HuH-7.5 (cell line): ENCODE results near the gene ARRDC1.
"Not testable (repeated sequence)": the region's sequence is repeated elsewhere in the genome, so short reads cannot be mapped to it uniquely, and the experiment has no call there.

Experiments used
- DNase-seq: peaks from one replicate; pipeline ENCODE4 v3.0.0; 2011; ENCODE audit warnings: low spot score

The ARRDC1 gene

GRCh38 chr9:137613738-137614523, 8.4 kb downstream of the ARRDC1 start:
- no peak for DNase-seq

DNA sequence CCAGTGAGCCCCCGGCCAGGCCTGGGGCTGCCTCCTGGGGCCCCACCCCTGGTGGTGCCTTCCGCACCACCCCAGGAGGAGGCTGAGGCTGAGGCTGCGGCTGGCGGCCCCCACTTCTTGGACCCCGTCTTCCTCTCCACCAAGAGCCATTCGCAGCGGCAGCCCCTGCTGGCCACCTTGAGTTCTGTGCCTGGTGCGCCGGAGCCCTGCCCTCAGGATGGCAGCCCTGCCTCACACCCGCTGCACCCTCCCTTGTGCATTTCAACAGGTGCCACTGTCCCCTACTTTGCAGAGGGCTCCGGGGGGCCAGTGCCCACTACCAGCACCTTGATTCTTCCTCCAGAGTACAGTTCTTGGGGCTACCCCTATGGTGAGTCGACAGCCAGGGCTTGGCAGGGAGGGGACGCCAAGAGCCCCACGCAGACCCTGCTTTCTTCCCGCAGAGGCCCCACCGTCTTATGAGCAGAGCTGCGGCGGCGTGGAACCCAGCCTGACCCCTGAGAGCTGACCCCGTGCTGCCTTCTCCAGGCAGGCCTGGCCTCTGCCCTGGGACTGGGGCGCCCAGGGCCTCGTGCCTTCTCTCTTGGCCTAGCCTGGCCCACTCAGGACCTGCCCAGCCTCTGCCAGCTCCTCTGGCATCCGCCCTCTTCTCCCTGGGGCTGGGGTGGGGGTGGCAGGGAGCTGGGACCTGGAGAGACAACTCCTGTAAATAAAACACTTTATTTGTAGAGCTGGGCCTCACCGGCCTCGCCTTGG, 9.3 kb downstream of the ARRDC1 start:
- DNase-seq, result no peak

- DNase-seq, result no peak
These were observed 9.9 kb downstream of the ARRDC1 start for GRCh38 chr9:137615387-137615871.

GRCh38 chr9:137618105-137619067, 12.9 kb downstream of the ARRDC1 start, which contains the start of gene EHMT1:
Gene EHMT1, plus strand, starts transcription at chr9:137619005. Its CDS starts 24 bp downstream, at chr9:137619029.
- DNase-seq, result peak; percentile 97

DNA sequence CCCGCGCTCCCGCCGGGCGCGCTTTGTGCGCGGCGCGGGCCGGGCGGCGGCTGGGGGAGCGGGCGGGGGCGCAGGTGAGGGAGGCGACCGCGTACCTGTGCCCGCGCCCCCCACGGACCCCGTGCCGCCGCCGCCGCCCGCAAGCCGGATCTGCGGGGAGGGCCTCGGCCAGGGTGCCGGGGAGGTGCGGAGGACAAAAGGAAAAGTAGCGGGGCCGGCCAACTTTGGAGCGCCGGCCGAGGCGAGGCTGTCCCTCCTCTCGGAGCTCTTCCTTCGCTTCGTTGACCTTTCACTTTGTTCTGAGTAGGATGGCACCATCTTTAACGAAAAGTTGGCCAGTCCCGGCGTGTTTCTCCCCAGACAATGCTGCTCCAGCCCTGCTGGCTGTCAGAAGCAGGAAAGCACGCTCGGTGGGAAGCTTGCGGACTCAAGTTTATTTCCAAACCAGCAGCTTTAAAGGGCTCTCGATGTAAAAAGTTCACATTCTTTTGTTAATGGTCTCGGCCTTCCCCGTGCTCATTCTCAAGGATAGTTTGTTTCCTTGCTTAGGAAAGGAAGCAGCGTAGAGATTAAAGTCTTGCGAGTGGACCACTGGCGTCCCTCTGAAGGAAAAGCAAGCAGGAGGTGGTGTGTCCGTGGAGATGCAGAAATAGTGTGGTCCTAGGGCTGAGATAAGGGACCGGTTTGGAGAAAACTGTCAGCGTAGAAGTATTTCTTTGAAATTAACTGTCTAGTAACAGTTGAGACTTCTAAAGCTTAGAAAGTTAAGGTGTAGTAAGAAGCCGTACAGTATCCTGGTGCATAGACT, 14.0 kb downstream of the ARRDC1 start:
- DNase-seq, result peak; percentile 71

DNA sequence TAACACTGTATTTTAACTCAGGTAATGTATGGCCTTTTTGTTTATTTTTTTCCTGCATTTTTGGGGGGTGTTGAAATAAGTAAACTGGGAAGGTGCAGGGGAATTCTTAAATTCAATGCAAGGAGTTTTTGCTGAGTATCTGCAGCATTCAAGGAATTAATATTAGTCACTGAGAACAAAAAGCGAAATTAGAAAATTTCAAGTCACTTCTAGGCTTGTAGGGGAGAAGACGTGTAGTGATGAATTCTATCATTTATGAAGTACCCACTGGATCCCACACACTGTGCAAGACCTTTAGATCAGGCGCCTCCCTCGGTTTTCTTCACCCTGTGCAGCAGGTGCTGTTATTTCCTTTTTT, 14.5 kb downstream of the ARRDC1 start:
- DNase-seq, result no peak

- DNase-seq, result no peak
These were observed 15.1 kb downstream of the ARRDC1 start for GRCh38 chr9:137620581-137620980.

DNA sequence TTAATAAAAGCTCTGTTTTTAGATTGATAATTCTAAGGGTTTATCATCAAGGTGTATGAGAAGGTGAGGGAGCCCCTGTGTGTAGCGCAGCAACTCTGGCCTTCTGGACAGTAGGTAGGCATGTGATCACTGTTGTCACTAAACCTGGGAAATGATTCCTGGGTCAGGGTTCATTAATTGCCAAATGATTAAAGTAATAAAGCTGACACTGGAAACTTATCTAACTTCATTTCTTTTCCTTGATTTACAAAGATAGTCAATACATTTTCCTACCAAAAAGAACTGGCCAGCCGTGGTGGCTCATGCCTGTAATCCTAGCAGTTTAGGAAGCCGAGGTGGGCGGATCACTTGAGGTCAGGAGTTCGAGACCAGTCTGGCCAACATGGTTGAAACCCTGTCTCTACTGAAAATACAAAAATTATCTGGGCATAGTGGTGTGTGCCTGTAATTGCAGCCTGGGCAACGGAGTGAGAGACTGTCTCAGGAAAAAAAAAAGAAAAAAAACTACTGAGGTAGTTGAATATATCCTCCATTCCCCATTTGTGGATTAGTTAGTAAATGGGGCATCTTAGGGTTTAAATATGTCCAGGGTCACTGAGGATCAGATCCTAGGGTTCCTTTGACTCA, 15.8 kb downstream of the ARRDC1 start:
- DNase-seq, result no peak

- not testable (repeated sequence) for DNase-seq
These were observed 16.7 kb downstream of the ARRDC1 start for GRCh38 chr9:137622211-137622610.

GRCh38 chr9:137626464-137626863, 21.0 kb downstream of the ARRDC1 start:
- DNase-seq, result no peak

GRCh38 chr9:137627406-137627805, 21.9 kb downstream of the ARRDC1 start:
- not testable (repeated sequence) for DNase-seq

DNA sequence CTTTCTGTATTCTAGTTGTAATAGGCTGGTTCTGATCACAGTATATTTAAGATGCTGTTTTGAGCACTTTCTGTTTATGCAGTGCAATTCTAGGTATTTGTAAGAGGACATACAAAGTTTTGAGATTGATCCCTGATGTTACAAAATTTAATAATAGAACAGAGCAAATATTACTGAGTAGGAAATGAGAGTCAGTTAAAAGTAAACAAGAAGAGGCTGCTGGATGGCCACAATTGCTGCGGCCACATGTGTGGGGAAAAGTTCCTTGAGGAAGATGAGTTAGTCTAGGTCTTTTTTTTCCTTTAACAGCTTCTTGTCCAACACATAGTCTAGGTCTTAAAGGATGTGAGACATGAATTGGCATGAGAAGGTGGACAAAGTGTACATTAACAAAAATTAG, 24.6 kb downstream of the ARRDC1 start:
- DNase-seq, result no peak

GRCh38 chr9:137630679-137631078, 25.2 kb downstream of the ARRDC1 start:
- no peak for DNase-seq

DNA sequence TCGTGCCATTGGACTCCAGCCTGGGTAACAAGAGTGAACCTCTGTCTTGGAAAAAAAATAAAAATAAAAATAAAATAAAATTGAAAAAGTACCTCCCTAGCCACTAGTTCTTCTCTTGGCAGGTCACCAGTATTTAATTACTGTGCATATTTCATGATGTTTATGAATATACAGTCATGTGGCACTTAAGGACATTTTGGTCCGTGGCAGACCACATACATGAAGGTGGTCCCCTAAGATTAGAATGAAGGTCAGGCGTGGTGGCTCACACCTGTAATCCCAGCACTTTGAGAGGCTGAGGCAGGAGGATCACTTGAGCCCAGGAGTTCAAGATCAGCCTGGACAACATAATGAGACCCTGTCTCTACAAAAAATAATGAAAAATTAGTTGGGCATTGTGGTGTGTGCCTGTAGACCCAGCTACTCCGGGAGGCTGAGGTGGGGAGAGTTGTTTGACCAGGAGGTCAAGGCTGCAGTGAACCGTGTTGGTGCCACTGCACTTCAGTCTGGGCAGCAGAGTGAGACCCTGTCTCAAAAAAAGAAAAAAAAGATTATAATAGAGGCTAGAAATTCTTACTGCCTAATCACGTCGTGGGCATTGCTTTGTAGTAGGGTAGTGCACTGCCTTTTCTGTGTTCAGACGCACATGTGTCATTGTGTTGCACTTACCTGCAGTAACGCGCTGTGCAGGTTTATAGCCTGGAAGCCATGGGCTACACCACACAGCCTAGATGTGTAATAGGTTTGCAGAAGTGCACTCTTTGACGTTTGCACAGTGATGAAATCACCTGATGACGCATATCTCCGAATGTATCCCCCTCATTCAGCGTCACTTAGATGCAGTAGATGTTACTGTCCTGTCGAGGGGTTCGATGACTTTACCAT, 26.1 kb downstream of the ARRDC1 start:
- DNase-seq, result no peak

GRCh38 chr9:137632230-137633161, 27.0 kb downstream of the ARRDC1 start:
- DNase-seq, result no peak

DNA sequence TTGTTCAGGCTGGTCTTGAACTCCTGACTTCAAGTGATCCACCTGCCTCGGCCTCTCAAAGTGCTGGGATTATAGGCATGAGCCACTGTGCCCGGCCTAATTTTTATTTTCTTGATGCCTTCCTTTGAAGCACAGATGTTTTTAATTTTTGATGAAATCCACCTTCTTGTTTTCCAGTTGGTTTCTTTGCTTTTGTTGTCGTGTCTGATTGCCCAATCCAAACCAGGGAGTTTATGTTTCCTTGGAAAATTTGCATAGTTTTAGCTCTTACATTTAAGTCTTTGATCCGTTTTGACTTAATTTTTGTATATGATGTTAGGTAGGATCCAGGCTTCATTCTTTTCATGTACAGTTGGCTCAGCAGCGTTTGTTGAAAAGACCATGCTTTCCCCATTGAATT, 28.5 kb downstream of the ARRDC1 start:
- no peak for DNase-seq

DNA sequence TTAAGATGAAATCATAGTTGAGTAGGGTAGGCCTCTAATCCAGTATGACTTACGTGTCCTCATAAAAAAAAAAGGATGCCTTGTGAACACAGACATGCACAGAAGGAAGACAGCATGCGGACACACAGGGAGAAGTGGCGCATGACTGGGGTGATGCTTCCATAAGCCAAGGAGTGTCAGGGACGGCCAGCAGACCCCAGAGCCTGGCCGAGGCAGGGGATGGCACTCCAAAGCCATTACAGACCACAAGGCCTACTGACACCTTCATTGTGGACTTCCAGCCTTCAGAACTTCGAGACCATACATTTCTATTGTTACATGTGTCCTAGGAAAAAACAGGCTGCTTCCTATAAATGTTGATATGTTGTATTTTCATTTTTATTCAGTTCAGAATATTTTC, 33.2 kb downstream of the ARRDC1 start:
- no peak for DNase-seq

GRCh38 chr9:137639303-137640051, 34.0 kb downstream of the ARRDC1 start:
- no peak for DNase-seq
